ENCODE data around the gene RCN1. TPM values are rescaled to one million over a fixed set of nuclear protein-coding genes. Genes with fewer than 3 reads are reported as not detected.

RCN1 gene
- total RNA-seq, 1 donor from 2014 or later, result 200 TPM

GRCh38 chr11:32050264-32050663 is 40.6 kb upstream of the RCN1 start:
- no peak overlapping the region for H3K27ac Mint-ChIP-seq (ENCODE audit: unreplicated experiment)
- H3K4me1 Mint-ChIP-seq (ENCODE audit: low read depth, unreplicated experiment), result peaks cover 15% of the 10 kb centered on the region
- no peaks in the 10 kb centered on the region for H3K36me3 Mint-ChIP-seq (ENCODE audit: unreplicated experiment)

GRCh38 chr11:32052215-32052614 is 38.7 kb upstream of the RCN1 start:
- no peak overlapping the region for H3K27ac Mint-ChIP-seq (ENCODE audit: unreplicated experiment)
- H3K9me3 Mint-ChIP-seq (ENCODE audit: unreplicated experiment), result peaks cover 6% of the 10 kb centered on the region
- H3K27me3 Mint-ChIP-seq (ENCODE audit: unreplicated experiment), result peaks cover 7% of the 10 kb centered on the region
- H3K4me3 Mint-ChIP-seq (ENCODE audit: unreplicated experiment), result no peak overlapping the region
- TF ChIP-seq CTCF (IDR thresholded peaks at IDR 0.05; ENCODE audit: partially characterized antibody, unreplicated experiment), result peak; percentile 92
- no peaks in the 10 kb centered on the region for H3K36me3 Mint-ChIP-seq (ENCODE audit: unreplicated experiment)
- peaks cover 19% of the 10 kb centered on the region for H3K4me1 Mint-ChIP-seq (ENCODE audit: low read depth, unreplicated experiment)
- peak; percentile 69 for DNase-seq

More at GRCh38 chr11:32050264-32050663, 40.6 kb upstream of the RCN1 start:
- no peak overlapping the region for H3K4me3 Mint-ChIP-seq (ENCODE audit: unreplicated experiment)
- TF ChIP-seq CTCF (IDR thresholded peaks at IDR 0.05; ENCODE audit: partially characterized antibody, unreplicated experiment), result no peak
- DNase-seq, result no peak
- H3K9me3 Mint-ChIP-seq (ENCODE audit: unreplicated experiment), result peaks cover 5% of the 10 kb centered on the region
- peaks cover 7% of the 10 kb centered on the region for H3K27me3 Mint-ChIP-seq (ENCODE audit: unreplicated experiment)

GRCh38 chr11:32053151-32053888 is 37.6 kb upstream of the RCN1 start:
- peak overlapping the region; percentile 4 for H3K4me3 Mint-ChIP-seq (ENCODE audit: unreplicated experiment)
- H3K27me3 Mint-ChIP-seq (ENCODE audit: unreplicated experiment), result peaks cover 6% of the 10 kb centered on the region
- H3K4me1 Mint-ChIP-seq (ENCODE audit: low read depth, unreplicated experiment), result peaks cover 19% of the 10 kb centered on the region
- H3K27ac Mint-ChIP-seq (ENCODE audit: unreplicated experiment), result peak overlapping the region; percentile 20
- DNase-seq, result no peak
- H3K36me3 Mint-ChIP-seq (ENCODE audit: unreplicated experiment), result no peaks in the 10 kb centered on the region
- H3K9me3 Mint-ChIP-seq (ENCODE audit: unreplicated experiment), result peaks cover 5% of the 10 kb centered on the region
- TF ChIP-seq CTCF (IDR thresholded peaks at IDR 0.05; ENCODE audit: partially characterized antibody, unreplicated experiment), result no peak

GRCh38 chr11:32055861-32056260 is 35.0 kb upstream of the RCN1 start:
- no peak for TF ChIP-seq CTCF (IDR thresholded peaks at IDR 0.05; ENCODE audit: partially characterized antibody, unreplicated experiment)
- H3K36me3 Mint-ChIP-seq (ENCODE audit: unreplicated experiment), result no peaks in the 10 kb centered on the region
- DNase-seq, result no peak
- H3K9me3 Mint-ChIP-seq (ENCODE audit: unreplicated experiment), result peaks cover 8% of the 10 kb centered on the region
- H3K4me3 Mint-ChIP-seq (ENCODE audit: unreplicated experiment), result no peak overlapping the region
- peaks cover 35% of the 10 kb centered on the region for H3K4me1 Mint-ChIP-seq (ENCODE audit: low read depth, unreplicated experiment)
- H3K27ac Mint-ChIP-seq (ENCODE audit: unreplicated experiment), result no peak overlapping the region
- peaks cover 5% of the 10 kb centered on the region for H3K27me3 Mint-ChIP-seq (ENCODE audit: unreplicated experiment)

- no peaks in the 10 kb centered on the region for H3K36me3 Mint-ChIP-seq (ENCODE audit: unreplicated experiment)
- peaks cover 35% of the 10 kb centered on the region for H3K4me1 Mint-ChIP-seq (ENCODE audit: low read depth, unreplicated experiment)
- DNase-seq, result no peak
- no peak overlapping the region for H3K4me3 Mint-ChIP-seq (ENCODE audit: unreplicated experiment)
- H3K9me3 Mint-ChIP-seq (ENCODE audit: unreplicated experiment), result peaks cover 8% of the 10 kb centered on the region
- peaks cover 5% of the 10 kb centered on the region for H3K27me3 Mint-ChIP-seq (ENCODE audit: unreplicated experiment)
- no peak overlapping the region for H3K27ac Mint-ChIP-seq (ENCODE audit: unreplicated experiment)
- no peak for TF ChIP-seq CTCF (IDR thresholded peaks at IDR 0.05; ENCODE audit: partially characterized antibody, unreplicated experiment)
Measured at GRCh38 chr11:32056438-32056837, 34.4 kb upstream of the RCN1 start.
